Measurements from ENCODE around the gene SUCLG2.
A peak's percentile ranks its signal among the peaks of the same experiment; 100 is the strongest.

The SUCLG2 gene

GRCh38 chr3:67641451-67641850 lies 13.0 kb downstream of the SUCLG2 start:
- ATAC-seq, result no peak
- TF ChIP-seq ZNF70 (CRISPR knock-in tag; IDR thresholded peaks at IDR 0.05), result no peak
- no peak for TF ChIP-seq GLIS3 (CRISPR knock-in tag; IDR thresholded peaks at IDR 0.05)
- no peak for TF ChIP-seq ZFP3 (CRISPR knock-in tag; IDR thresholded peaks at IDR 0.05)
- no peak for TF ChIP-seq BACH2 (CRISPR knock-in tag; IDR thresholded peaks at IDR 0.05; ENCODE audit: borderline replicate concordance)
- no peak for TF ChIP-seq ZC3H10 (CRISPR knock-in tag; IDR thresholded peaks at IDR 0.05)

GRCh38 chr3:67640023-67640660 lies 14.3 kb downstream of the SUCLG2 start:
- peak; percentile 59 for ATAC-seq
- TF ChIP-seq PPARA (CRISPR knock-in tag; IDR thresholded peaks at IDR 0.05; ENCODE audit: borderline replicate concordance) (no peak), RARB (CRISPR knock-in tag; IDR thresholded peaks at IDR 0.05) (no peak), SNAI2 (CRISPR knock-in tag; IDR thresholded peaks at IDR 0.05) (no peak), POU6F1 (CRISPR knock-in tag; IDR thresholded peaks at IDR 0.05; ENCODE audit: borderline replicate concordance, low read depth) (no peak)
- TF ChIP-seq, protein P1, sequence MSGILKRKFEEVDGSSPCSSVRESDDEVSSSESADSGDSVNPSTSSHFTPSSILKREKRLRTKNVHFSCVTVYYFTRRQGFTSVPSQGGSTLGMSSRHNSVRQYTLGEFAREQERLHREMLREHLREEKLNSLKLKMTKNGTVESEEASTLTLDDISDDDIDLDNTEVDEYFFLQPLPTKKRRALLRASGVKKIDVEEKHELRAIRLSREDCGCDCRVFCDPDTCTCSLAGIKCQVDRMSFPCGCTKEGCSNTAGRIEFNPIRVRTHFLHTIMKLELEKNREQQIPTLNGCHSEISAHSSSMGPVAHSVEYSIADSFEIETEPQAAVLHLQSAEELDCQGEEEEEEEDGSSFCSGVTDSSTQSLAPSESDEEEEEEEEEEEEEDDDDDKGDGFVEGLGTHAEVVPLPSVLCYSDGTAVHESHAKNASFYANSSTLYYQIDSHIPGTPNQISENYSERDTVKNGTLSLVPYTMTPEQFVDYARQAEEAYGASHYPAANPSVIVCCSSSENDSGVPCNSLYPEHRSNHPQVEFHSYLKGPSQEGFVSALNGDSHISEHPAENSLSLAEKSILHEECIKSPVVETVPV (CRISPR knock-in tag; IDR thresholded peaks at IDR 0.05), result no peak

- no peak for TF ChIP-seq TOX (CRISPR knock-in tag; IDR thresholded peaks at IDR 0.05; ENCODE audit: borderline replicate concordance)
- no peak for TF ChIP-seq RARB (CRISPR knock-in tag; IDR thresholded peaks at IDR 0.05)
- no peak for TF ChIP-seq ZFP30 (CRISPR knock-in tag; IDR thresholded peaks at IDR 0.05)
- TF ChIP-seq GLIS3 (CRISPR knock-in tag; IDR thresholded peaks at IDR 0.05), result no peak
- no peak for TF ChIP-seq ZNF565 (CRISPR knock-in tag; conservative IDR thresholded peaks at IDR 0.05; ENCODE audit: low read depth)
- no peak for TF ChIP-seq PPARA (CRISPR knock-in tag; IDR thresholded peaks at IDR 0.05; ENCODE audit: borderline replicate concordance)
- TF ChIP-seq SNAI2 (CRISPR knock-in tag; IDR thresholded peaks at IDR 0.05), result no peak
- no peak for TF ChIP-seq ZC3H10 (CRISPR knock-in tag; IDR thresholded peaks at IDR 0.05)
- TF ChIP-seq, protein P2, sequence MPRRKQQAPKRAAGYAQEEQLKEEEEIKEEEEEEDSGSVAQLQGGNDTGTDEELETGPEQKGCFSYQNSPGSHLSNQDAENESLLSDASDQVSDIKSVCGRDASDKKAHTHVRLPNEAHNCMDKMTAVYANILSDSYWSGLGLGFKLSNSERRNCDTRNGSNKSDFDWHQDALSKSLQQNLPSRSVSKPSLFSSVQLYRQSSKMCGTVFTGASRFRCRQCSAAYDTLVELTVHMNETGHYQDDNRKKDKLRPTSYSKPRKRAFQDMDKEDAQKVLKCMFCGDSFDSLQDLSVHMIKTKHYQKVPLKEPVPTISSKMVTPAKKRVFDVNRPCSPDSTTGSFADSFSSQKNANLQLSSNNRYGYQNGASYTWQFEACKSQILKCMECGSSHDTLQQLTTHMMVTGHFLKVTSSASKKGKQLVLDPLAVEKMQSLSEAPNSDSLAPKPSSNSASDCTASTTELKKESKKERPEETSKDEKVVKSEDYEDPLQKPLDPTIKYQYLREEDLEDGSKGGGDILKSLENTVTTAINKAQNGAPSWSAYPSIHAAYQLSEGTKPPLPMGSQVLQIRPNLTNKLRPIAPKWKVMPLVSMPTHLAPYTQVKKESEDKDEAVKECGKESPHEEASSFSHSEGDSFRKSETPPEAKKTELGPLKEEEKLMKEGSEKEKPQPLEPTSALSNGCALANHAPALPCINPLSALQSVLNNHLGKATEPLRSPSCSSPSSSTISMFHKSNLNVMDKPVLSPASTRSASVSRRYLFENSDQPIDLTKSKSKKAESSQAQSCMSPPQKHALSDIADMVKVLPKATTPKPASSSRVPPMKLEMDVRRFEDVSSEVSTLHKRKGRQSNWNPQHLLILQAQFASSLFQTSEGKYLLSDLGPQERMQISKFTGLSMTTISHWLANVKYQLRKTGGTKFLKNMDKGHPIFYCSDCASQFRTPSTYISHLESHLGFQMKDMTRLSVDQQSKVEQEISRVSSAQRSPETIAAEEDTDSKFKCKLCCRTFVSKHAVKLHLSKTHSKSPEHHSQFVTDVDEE (CRISPR knock-in tag; IDR thresholded peaks at IDR 0.05), result no peak
- ATAC-seq, result no peak; the same call in 2 of the 3 replicates
These were observed 17.0 kb downstream of the SUCLG2 start for GRCh38 chr3:67637255-67637900.

- TF ChIP-seq TOX (CRISPR knock-in tag; IDR thresholded peaks at IDR 0.05; ENCODE audit: borderline replicate concordance) (no peak), GLIS3 (CRISPR knock-in tag; IDR thresholded peaks at IDR 0.05) (no peak), POU6F1 (CRISPR knock-in tag; IDR thresholded peaks at IDR 0.05; ENCODE audit: borderline replicate concordance, low read depth) (no peak), ESRRG (CRISPR knock-in tag; IDR thresholded peaks at IDR 0.05) (no peak), ZNF565 (CRISPR knock-in tag; conservative IDR thresholded peaks at IDR 0.05; ENCODE audit: low read depth) (no peak), RARB (CRISPR knock-in tag; IDR thresholded peaks at IDR 0.05) (no peak), PATZ1 (CRISPR knock-in tag; IDR thresholded peaks at IDR 0.05; ENCODE audit: borderline replicate concordance) (no peak), ZC3H10 (CRISPR knock-in tag; IDR thresholded peaks at IDR 0.05) (no peak), SNAI2 (CRISPR knock-in tag; IDR thresholded peaks at IDR 0.05) (no peak), ZNF8 (CRISPR knock-in tag; IDR thresholded peaks at IDR 0.05) (no peak), ZFP30 (CRISPR knock-in tag; IDR thresholded peaks at IDR 0.05) (no peak), BACH2 (CRISPR knock-in tag; IDR thresholded peaks at IDR 0.05; ENCODE audit: borderline replicate concordance) (no peak), PPARA (CRISPR knock-in tag; IDR thresholded peaks at IDR 0.05; ENCODE audit: borderline replicate concordance) (no peak), ZFP3 (CRISPR knock-in tag; IDR thresholded peaks at IDR 0.05) (no peak)
- TF ChIP-seq, protein P1 (CRISPR knock-in tag; IDR thresholded peaks at IDR 0.05), result no peak
- ATAC-seq, result peak; percentile 68
These were observed 18.6 kb downstream of the SUCLG2 start for GRCh38 chr3:67635806-67636205.

All from SK-N-SH treated with all-trans-retinoic acid at 6 μM for 48 hours (cell line).